Right kidney (tissue), 1 donor: ENCODE data around the gene NKAIN2.

Source experiments
- DNase-seq: peaks from one replicate; pipeline ENCODE4 v3.0.0-alpha.2; 2016

NKAIN2 gene

DNA sequence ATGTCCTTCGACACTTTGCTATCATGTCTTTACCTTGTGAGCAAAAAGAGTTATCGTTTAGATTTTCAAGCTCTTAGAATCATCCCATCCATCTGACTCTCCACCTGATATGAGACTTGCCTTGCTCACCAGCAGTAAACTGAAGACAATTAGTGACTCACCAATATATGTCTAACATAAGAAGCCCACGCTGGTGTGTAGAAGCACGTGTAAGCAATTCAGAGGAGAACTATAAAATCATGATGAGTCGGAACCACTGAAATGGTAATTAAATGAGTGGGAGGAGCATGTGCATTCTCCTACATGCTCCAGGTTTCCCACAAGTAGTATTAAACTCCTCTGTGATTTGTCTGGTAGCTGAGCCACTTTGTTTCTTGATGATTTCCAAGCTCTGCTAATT is 977.0 kb downstream of the NKAIN2 start:
- DNase-seq, result no peak

DNA sequence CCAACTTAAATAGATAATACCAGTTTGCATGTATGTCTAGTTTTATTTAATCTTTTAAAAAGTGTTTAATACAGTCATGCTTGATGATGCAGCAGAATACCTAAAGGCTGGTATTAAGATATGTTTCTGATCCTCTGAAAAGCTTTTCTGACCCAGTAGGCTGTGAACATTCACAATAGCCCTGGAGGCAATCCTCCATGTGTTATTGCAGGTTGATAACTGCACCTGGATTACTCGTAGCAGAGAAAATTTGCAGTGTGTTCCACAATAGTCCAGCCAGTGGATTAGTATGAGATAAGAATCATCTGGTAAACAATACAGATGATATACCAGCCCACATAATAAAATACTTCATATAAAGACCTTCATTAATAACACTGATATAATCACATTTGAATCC is 979.7 kb downstream of the NKAIN2 start:
- no peak for DNase-seq

DNA sequence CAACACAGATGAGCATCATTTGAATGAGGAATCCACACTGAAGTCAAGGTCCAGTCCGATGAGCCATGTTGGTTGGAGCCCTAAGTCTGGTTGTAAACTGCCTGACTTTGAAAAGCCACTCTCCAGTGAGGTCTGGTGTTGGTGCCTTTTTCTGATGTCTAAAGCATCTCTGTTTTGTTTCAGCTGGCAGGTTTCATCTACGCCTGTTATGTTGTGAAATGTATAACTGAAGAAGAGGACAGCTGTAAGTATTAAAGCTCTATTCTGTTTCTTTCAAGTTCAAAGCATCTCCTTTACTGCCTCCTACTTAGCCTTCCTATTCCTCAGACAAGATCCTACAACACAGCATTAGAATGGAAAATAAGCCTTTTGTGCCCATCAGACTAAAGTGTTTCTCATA is 987.5 kb downstream of the NKAIN2 start:
- no peak for DNase-seq

DNA sequence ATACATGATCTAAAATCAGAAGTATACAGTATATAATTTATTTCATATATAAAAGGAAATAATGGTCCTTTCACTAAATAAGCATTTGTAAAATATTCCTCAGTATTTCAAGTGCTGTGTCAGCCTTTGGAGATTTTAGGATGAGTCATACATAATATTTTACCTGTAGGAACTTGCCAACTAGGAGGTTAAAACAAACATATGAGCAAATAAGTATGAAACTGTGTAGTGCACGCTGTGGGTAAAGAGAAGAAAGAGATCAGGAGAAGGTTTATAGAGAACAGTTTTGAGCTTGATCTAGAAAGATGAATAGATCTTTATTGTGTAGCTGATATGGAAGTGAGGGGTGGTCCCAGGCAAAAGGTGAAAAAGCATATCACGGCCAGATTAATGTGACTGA is 988.7 kb downstream of the NKAIN2 start:
- DNase-seq, result no peak

DNA sequence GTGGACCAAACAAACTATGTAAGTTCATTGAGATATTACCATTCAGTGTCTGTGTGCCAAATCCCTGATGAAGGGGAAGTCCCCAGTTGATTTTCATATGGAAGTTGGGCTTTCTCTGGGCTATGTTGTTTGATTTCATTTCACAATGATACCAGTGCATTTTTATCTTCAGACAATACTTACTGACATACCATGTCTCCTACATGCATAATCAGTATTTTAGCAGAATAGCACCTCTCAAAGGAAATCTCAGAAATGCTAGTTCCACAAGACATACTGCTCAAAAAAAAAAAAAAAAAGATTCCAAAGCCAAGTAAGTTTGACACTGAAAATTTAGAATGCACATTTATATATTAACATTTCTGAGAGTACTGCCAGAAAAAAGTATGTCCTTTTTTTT is 989.7 kb downstream of the NKAIN2 start:
- DNase-seq, result no peak

DNA sequence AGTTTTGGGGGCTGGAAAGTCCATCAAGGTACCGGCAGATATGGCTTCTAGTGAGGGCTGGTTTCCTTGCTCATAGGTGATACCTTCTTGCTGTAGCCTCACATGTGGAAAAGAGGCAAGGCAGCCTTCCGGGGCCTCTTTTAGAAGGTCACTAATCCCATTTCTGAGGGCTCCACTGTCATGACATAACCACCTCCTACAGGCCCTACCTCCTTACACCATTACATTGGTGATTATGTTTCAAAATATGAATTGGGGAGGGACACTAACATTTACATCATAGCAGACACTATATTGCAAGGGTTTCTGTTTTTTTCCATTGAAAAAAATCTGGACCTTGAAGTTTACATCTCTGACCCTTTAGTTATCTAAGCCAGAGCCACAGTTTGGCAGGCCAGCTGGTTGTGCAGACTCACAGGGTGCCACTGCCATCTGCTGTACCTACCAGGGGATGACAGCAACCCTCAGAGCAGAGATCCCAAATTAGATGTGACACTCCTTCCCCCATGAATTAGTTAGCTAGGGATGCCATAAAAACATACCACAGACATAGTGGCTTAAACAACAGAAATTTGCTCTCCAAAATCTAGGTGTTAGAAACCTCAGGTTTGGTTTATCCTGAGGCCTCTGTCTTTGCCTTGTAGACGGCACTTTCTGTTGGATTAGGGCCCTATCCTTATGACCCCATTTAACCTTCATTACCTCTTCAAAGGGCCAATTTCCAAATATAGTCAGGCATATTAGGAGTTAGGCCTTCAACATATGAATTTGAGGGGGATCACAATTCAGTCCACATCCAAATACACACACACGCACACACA is 992.2 kb downstream of the NKAIN2 start:
- DNase-seq, result no peak

DNA sequence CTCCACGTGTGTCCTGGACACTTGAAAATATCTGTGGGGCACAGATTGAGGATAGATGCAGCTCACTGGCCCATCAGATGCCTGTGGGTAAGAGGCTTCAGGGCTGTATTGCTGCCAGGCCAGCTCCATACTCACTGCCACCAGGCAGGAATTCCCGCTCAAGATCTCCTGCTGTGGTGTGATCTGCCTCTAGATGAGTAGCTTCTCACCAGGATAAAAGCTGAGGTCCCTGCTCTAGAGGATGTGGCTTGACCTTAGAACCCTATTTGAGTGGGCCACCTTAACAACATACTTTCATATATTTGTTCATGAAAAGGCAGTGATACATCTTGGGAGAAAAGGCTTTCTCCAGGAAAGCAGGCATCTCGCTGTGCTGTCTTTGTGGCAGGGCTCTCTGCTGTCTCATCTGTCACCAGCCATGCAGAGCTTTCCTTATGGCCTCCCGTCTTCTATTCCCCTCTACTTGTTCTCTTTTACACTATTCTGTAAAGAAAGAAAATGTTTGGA is 992.9 kb downstream of the NKAIN2 start:
- DNase-seq, result no peak

DNA sequence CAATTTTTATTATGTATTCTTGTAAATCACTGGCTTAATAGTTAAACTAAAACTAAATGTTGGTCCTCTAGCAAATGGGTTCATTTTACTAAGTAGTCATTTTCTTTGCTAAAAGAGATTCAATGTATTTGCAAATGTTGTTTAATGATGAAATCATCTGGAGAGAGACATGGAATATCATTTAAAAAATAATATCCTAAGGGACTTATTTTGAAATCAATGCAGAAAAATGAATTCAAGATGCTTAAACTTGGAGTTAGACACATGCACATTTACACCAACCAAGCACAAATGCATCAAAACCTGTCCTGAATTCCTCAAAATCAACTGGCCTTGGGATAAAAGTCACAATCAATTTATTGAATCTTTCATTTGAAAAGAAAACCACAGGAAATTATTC is 993.6 kb downstream of the NKAIN2 start:
- no peak for DNase-seq

DNA sequence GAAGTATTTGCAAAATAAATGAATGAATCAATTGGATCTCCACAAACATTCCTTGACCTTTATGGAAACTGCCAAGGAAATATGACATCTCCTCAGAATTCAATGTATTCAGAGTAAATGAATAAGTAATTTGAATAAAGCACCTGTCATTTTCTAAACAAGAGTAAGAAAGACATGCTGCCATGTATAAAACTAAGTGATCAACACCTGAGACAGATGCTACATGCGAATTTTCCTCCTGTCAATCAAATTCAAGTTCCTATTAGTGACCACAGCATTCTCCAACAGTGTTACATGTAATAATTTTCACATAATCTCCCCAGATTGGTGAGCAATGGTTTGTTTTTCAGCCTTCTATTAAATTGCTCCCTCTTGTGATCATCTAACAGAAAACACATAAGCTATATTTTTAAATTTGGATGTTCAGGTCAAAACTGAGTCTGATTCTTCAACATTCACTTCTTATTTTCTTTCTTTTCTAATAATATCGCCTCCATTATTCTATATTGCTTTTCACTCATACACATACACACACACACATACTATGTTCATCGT is 995.4 kb downstream of the NKAIN2 start:
- no peak for DNase-seq

DNA sequence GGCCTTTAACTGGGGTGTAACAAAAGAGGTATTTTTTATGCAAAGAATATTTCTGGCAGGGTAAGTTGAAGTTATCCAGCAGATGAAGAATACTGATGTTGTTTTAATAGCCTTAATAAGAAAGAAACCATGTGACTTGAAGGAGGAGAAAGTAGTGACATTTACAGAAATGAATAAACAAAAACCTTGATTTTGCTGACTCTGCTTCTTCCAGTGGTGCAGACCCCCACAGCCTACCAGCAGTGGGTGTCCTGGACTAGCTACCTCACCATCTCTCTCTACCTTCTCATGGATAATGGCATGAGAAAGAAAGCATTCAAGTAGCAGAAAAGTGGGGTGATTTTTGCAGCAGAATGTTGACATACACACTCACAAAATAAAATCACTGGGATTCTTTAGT is 996.0 kb downstream of the NKAIN2 start:
- no peak for DNase-seq

DNA sequence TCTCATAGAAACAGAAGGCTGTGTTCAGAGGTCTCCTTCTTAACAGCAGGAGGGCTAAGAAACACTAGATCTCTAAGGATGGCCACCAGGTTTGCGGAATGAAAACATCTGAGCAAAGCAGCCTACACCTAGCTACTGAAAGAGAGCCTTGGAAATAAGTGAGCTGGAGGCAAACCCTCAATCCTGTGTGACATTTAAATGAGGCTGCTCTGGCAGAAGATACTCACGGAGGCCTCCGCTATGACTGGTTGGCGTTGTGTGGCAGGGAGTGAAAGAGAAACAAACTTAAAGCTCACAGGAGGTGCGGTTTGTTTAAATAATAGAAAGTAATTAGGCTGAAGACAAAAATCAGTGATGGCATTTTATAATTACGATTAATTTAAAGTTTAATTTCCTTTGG is 996.6 kb downstream of the NKAIN2 start:
- no peak for DNase-seq

DNA sequence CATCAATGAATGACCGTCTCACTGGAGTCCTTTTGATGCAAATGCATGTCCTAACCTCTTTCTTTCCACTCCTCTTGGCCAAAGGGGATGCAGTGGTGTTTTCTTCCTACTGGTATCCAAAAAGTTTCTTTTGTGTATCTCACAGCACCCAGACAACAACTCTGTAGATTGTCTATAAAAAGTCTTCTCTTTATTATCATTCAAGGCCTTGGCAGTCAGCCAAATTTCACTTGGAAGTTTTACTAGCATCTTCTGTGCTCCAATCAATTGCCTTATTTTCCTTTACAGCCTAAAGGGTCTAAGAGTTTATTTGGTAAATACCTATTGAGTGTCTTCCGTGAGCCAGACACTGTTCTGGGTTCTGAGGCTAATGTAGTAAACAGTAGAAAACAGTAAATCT is 1008.4 kb downstream of the NKAIN2 start:
- DNase-seq, result no peak

DNA sequence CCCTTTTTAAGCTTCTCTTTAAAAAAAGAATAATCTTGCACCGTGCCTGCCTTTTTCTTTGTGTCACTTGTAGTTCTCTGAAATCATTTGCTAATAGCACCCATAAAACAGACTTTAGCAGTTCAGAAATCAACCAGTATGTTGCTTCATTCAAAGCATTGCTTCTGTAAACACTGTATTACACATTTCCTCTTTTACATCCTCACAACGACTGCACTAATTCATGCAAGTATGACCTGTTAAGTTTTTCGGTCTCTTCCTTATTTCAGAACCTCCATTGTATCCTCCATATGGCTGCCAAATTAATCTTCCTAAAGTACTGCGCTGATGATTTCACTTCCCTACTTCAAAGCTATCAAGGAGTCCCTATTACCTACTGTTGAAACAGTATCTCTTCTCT is 1015.7 kb downstream of the NKAIN2 start:
- no peak for DNase-seq

DNA sequence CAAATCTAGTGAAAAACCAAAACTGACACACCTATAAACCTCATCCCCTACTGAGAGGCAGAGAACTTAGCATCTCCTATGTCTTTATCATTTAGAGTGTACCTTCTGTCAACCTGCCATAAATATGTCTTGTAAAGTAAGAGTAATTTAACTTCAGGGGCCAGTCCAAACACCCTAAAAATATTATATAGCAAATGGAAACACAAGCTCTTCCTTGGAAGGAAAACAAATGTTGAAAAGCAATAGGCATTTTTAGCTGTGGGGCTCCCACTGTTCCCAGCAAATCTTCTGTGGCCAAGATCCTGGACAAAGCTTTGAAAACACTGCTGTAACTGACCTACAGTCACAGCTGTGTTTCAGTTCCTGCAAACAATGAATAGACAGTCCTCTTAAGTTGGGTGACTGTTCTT is 1018.5 kb downstream of the NKAIN2 start:
- no peak for DNase-seq

DNA sequence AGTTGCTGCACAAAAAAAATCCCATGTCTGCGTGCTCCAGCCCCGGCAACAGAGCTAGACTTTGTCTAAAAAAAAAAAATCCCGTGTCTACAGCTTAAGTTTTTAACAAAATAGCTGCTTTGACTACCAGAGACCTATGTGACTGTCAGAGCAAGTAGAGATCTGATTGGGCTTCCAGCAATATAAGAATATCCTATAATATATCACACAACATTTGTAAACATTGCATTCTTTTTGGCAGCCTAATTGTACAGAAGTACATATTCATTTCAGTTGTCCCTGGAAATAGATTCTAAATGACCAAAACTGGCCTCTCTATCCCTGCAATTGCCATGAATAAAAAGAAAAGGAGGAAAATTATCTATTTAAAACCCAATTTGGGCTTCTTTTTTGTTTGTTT is 1019.1 kb downstream of the NKAIN2 start:
- no peak for DNase-seq

DNA sequence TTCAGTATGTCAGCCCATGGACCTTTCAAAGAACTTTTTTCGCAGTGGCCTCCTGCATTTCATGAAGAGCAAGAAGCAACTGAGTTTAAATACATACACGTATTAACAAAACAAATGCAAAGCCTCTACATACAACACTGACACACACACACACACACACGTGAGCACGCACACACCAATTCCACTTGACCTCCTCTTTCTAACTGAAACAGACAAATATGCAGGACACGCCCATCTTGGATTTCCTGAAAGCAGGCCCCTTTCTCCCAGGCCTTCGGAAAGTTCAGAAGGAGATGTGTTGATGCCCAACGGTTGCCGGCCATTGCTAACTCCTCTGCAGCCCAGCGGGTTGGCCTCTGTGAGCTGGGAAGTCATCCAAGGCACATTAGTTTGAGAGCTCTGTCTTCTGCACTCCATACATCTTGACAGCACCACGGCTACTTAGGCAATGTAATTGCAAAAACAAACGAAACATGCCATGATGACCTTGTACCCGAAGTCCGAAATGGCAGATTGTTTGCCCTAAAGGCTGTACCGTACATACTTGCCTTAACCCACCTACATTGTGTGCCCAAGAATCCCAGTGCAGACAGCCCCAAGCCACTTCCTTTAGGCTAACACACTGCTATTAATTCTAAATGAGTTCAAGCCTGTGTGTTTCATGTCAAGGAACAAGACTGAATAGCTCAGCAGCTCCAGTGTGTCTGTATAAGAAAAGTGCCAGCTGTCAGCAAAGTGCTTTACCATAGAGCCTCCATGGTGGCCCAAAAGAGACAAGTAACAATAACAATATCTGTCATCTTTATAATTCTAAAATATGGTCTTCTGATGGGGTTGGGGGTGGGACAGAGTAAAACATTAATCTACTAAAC is 1019.8 kb downstream of the NKAIN2 start:
- DNase-seq, result peak; percentile 44

DNA sequence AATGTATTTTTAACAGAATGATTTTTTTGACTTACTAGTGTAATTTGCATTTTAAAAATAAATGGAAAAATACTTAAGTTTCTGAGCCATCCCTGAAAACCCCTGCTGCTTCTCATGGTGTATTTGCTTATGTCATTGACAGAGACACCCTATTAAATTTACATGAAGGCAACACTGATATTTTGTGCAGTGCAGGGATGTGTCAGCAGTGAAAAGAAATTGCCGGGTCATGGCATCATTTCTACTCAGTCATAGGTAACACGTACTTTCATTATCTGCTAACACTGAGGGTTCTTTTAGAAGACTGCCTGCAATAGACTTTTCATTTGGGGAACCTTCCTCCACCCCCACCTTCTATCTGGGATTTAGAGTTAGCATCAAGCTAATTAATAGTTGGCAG is 1021.9 kb downstream of the NKAIN2 start:
- no peak for DNase-seq

DNA sequence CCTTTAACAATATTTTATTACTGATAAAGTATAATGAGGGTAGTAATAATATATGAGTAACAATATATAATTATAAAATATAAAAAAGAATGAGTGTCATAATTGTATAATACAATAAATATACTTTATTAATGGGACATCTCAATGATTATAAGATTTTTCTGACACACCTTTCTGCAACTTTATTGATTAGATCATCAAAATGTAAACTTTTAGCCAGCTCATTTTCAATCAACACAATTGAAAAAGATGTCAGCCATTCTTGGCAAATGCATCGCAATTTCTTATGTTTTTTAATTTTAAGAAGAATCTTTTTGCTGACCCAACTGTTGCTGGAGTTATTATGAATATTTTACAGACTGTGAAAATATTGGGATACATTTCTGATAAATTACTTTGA is 1026.2 kb downstream of the NKAIN2 start:
- no peak for DNase-seq

DNA sequence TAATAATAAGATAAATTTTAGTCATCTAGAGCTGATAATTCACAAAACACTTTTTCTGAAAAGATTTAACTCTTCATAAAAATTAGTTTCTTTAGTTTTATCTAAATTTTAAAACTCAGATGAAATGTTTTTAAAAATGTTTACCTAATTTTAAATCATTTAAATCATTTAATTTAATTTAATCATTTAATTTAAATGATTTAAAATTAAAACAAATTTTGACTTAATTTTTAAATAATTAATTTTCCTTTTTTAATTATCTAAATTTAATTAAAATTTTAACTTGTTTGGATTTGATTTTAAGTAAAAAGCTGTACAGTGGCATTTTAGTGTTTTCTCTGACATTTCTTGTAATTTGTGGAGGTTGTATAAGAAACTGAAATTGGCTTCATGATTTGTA is 1026.8 kb downstream of the NKAIN2 start:
- DNase-seq, result no peak

DNA sequence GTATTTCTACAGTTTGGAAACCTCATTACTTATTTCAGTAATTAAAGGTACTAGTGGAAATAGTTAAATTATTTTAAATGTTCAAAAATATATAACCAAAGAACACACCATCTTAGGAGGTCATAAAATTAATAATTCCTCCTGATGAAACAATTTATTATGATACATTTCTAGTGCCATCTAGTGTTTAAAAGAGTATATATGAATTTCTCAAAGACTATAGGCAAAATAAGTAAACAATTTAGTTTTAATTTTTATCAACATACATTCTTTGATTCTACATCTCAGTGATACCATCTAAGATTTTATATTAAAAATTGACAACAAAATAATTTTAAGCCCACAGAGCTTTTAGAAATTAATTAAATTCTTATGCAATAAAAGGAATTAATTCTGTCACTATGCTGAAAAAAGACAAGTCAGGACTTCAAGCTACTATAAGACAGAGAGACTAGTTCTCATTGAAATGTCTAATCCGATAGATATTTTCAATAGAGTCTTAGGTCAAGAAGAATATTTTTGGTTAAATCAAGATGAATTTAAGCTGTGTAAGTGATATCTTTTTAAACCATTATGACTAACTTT is 1050.8 kb downstream of the NKAIN2 start:
- no peak for DNase-seq

DNA sequence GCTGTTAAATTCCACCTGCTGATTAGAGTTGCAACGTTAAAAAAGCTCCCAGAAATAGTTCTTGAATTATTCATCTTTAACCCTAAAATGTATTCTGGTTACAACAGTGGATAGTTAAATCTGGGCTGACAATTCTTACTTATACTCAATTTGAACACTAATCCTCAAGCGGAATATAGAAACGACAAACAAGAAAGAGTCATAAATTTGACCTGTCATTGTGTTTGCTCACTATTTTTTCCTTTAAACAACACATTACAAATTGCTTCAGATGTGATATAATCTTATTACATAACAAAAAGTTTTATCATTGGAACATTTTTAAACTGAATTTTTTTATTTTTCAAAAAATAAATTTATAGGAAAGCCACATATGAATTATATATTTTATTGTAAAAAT is 1054.1 kb downstream of the NKAIN2 start:
- no peak for DNase-seq

DNA sequence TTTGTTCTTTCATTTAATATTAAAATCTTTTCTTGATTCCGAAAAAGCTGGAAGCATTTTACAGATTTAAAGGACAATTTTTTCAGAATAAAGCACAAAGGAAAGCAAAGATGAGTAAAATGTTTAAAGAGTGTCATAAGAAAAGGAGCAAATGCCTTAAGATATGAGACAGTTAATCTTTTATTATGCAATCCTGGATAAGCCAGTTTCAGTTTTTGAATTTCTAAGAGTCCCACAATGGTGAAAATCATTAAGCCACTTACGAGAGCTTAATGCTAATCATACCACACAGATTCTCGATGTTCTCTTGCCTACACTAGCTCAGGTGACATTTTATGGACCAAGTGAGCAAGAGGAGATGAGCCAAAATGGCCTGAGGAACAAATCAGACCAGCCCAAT is 1054.9 kb downstream of the NKAIN2 start:
- no peak for DNase-seq

DNA sequence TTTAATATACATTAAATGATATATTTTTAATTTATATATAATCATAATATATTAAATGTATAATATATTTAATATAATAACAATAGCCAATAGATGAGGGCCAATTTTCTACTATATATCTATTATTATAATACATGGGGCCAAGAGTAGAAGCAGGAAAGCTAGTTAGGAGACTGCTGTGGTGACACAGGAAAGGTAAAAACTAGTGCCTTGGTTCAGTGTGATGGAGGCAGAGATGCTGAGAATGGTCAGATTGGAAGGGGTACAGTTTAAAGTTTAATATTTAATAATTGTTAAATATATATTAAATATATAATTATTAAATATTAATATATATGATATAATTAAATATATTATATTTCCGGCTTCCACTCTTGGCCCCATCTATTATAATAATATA is 1055.7 kb downstream of the NKAIN2 start:
- DNase-seq, result no peak
